Measurements from ENCODE around the gene ASAP3.

Gene ASAP3

GRCh38 chr1:23422241-23422877, 61.6 kb downstream of the ASAP3 start:
- no peak for DNase-seq

- DNase-seq, result no peak
Observed at GRCh38 chr1:23421753-23422240, 62.2 kb downstream of the ASAP3 start.

GRCh38 chr1:23421343-23421742, 62.6 kb downstream of the ASAP3 start:
- no peak for DNase-seq

GRCh38 chr1:23420778-23421177, 63.2 kb downstream of the ASAP3 start:
- no peak for DNase-seq

GRCh38 chr1:23419180-23419579, 64.8 kb downstream of the ASAP3 start:
- DNase-seq, result no peak

GRCh38 chr1:23417570-23417969, 66.4 kb downstream of the ASAP3 start:
- no peak for DNase-seq

GRCh38 chr1:23416964-23417363, 67.0 kb downstream of the ASAP3 start:
- no peak for DNase-seq

GRCh38 chr1:23408797-23409290, 75.1 kb downstream of the ASAP3 start:
- DNase-seq, result no peak

GRCh38 chr1:23407016-23407630, 76.9 kb downstream of the ASAP3 start:
- DNase-seq, result no peak

- no peak for DNase-seq
Observed at GRCh38 chr1:23405946-23406345, 78.0 kb downstream of the ASAP3 start.

- DNase-seq, result peak; percentile 98
Observed at GRCh38 chr1:23403735-23404486, 80.1 kb downstream of the ASAP3 start.

- no peak for DNase-seq
Observed at GRCh38 chr1:23403355-23403734, 80.6 kb downstream of the ASAP3 start.

GRCh38 chr1:23403038-23403336, 81.0 kb downstream of the ASAP3 start:
- DNase-seq, result no peak

- DNase-seq, result no peak
Observed at GRCh38 chr1:23402286-23403037, 81.5 kb downstream of the ASAP3 start.

GRCh38 chr1:23401313-23401712, 82.7 kb downstream of the ASAP3 start:
- DNase-seq, result no peak

GRCh38 chr1:23400324-23401114, 83.5 kb downstream of the ASAP3 start:
- no peak for DNase-seq

- no peak for DNase-seq
Observed at GRCh38 chr1:23399229-23399628, 84.8 kb downstream of the ASAP3 start.

- DNase-seq, result no peak
Observed at GRCh38 chr1:23397908-23398307, 86.1 kb downstream of the ASAP3 start.

GRCh38 chr1:23396380-23396779, 87.6 kb downstream of the ASAP3 start:
- no peak for DNase-seq

- DNase-seq, result no peak
Observed at GRCh38 chr1:23395849-23396248, 88.1 kb downstream of the ASAP3 start.

- DNase-seq, result no peak
Observed at GRCh38 chr1:23395154-23395724, 88.7 kb downstream of the ASAP3 start.

- no peak for DNase-seq
Observed at GRCh38 chr1:23394684-23395083, 89.3 kb downstream of the ASAP3 start.

All from COR-L47 (cell line).